SHP77 (cell line): Measurements from ENCODE around the gene FAM228B.
"Not testable (repeated sequence)": the region's sequence is repeated elsewhere in the genome, so short reads cannot be mapped to it uniquely, and the experiment has no call there.

Source experiments
- DNase-seq, 2 experiments: peaks; one replicate each; lab custom pipeline; 2025; lab: John Stamatoyannopoulos, UW

The FAM228B gene

DNA sequence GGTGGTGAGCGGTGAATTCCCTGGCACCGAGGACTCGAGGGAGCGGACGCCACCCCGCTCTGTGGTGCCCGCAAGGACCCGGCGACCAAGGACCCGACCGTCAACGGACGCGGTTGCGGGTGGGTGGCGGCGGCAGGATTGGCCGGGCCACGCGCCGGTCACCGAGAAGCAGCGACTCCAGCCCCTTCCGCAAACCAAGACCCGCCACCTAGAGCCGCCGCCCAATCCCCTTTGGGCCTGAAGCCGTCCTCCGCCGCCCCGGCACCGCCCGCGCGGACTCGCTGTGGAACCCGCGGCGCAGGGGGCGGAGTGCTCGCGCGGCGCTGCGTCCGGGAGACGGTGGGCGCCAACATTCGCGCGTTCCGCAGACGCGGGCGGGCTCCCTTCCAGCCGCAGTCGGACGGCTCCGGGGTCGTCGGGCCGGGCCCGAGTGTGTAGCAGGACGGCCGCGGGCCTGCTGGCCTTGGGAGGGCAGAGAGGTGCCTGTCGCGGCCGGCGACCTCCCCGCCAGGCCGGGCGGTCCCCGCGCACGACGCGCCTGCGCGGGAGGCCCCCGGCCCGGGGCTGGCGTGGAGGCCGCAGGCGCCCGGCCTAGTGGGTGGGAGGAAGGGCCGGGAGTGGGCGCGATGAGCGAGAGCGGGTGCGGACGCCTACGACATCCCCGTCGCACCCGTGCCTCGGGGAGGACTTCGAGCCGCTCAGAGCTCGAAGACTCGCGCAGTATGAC, at the start of gene FAM228B, which contains the start of gene PFN4:
Gene FAM228B, plus strand, starts transcription at position 275 of the 727 bp plus-strand sequence. CDS start 893 bp downstream, outside the sequence.
Gene PFN4, minus strand, starts transcription at position 140 of the 727 bp plus-strand sequence. CDS start 799 bp downstream, outside the sequence.
- peak; percentile 36 to 78 for DNase-seq

DNA sequence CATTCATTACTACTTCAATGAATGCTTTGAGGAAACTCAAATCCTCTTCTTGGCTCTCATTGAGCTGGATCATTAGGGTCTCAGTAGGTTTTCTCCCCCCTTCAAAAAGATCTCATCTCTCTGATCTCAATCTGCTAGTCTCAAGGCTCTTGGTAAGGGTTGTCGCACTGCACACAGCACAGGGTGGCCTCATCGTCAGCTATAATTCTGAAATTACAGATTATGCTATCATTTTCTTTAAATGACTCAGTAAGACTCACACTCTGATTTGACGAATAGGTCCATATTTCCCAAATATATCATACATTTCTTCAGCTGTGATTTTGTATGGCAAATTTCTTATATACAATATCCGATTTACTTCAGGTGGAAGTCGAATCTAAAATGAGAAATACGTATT, 49.5 kb upstream of the FAM228B start:
- DNase-seq: no peak

DNA sequence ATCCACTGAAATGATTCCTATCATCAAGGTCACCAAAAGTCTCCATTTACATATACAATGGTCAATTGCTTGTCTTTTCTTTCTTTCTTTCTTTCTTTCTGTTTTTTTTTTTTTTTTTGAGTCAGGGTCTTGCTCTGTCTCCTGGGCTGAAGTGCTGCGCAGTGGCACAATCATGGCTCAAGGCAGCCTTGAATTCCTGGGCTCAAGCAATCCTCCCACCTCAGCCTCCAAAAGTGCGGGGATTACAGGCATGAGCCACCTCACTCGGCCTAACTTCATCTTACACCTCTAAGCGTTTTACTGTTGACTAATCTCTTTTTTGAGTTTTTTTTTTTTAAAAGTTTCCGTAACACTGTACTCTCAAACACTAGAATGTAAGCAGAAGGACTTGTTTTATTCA, 48.0 kb upstream of the FAM228B start:
- no peak for DNase-seq

DNA sequence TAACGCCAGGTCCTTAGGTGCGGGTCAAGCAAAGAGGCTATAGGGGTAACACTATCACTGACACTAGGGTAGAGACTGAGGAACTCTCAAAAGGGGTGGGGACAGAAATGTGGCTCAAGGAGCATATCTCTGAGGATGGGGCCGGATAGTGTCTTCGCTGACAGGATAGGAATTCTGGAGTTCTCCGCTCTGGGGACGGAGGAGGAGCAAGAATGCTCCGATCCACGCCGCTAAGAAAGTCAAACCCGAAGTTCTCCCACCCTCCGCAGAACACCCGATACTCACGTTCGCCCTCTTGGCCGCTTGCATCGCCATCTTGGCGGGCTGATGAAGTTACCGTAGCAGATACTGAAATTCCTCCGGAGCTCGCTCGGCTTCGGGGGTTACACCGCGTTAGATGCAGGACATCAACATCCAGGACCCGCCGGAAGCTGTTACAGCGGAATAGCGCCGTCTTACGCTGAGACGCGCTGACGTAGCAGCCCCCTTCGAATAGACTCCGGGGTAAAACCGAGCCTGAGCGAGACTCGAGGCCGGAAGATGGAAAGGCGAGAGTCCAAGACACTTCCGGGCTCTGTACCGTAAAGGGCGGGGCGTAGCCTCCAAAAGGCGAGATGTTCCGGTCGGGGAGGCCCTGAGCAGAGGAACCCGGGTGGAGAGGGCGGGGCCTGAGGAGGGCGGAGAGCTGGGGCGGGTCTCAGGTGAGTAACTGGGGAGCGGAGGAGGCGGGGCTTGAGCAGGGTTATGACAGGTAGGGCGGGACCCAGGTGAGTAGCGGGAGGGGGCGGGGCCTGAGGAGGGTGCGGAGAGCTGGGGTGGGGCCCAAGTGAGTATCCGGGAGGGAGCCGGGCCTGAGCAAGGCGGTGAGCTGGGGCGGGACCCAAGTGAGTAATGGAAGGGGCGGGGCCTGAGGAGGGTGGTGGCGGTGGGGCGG, 47.1 kb upstream of the FAM228B start, which contains the start of gene SF3B6:
Gene SF3B6, minus strand, starts transcription at position 412 of the 934 bp plus-strand sequence. Its CDS starts 97 bp downstream, at position 315.
- DNase-seq: peak; percentile 98 to 99

DNA sequence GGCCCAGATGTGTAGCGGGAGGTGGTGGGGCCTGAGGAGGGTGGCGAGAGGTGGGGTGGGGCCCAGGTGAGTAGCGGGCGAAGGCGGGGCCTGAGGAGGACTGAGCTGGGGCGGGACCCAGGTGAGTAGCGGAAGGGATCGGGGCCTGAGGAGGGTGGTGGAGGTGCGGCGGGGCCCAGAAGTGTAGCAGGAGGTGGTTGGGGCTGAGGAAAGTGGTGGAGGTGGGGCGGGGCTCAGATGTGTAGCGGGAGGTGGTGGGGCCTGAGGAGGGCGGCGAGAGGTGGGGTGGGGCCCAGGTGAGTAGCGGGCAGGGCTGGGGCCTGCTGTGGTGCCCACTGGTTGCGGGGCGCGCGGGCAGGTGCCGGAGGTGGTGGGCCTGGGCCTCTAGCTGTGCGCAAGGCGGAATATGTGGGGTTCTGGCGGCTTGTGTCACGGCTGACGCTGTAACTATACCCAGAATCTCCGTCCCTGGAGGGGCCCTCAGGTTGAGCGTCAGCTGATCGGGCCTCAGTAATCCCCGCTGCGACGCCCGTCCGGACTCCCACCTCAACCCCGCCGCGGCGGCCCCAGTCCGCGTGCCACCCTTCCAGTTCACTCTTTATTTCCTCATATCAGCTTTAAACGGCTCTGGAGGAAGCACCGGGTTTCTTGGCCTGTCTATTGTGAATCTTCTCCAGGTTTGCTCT, 46.3 kb upstream of the FAM228B start:
- DNase-seq: peak in 1 of 2 experiments; percentile 17

DNA sequence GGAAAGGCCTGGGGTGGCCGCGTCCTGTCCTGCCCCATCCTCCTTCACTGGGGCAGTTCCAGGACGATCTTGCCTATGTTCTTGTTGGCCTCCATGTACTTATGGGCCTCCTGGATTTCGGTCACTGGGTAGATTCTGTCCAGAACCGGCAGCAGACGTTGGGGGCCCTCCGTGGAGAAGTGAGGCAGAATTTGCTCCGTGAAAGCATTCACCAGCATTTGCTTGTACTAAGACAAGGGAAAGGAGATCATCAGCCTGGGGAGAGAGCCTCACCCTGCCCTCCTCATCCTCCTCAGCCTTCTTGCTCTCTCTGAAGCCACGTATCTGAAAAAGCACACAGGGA, 45.8 kb upstream of the FAM228B start:
- DNase-seq: no peak

DNA sequence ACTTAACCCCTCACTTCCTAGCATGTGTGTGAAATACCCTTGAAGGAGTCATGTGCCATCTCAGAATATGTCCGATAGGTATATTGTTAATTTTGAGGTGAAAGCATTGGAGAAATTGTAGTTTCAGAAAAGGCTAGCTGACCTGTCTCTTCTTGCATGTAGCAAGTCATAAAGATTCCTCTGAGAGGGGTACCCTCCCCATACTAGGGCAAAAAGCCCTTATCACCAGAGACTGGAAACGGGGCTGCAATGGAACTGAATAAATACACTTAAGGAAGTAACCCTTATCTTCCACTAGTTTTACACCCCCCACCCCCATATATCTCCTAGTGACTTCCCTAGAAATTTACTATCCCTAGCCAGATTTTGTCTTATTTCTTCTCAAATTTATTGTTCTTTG, 45.4 kb upstream of the FAM228B start:
- DNase-seq: no peak

DNA sequence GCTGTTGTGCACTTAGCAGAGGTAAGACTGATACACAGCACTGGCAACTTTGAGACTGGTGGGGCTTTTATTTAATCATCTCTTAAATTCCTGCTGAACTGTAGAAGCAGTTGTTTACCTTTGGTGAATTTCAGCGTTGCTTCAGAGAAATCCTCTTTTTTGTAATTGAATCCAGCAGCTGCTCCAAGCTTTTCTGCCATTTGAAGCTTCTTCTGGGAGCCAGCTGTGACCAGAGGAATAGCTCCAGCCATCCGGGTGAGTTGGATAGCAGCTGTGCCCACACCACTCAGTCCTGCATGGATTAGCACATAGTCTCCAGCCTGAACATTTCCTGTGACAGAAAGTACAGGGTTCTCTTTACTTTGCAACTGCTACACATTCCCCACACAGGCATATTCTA, 42.6 kb upstream of the FAM228B start:
- peak; percentile 32 to 49 for DNase-seq

DNA sequence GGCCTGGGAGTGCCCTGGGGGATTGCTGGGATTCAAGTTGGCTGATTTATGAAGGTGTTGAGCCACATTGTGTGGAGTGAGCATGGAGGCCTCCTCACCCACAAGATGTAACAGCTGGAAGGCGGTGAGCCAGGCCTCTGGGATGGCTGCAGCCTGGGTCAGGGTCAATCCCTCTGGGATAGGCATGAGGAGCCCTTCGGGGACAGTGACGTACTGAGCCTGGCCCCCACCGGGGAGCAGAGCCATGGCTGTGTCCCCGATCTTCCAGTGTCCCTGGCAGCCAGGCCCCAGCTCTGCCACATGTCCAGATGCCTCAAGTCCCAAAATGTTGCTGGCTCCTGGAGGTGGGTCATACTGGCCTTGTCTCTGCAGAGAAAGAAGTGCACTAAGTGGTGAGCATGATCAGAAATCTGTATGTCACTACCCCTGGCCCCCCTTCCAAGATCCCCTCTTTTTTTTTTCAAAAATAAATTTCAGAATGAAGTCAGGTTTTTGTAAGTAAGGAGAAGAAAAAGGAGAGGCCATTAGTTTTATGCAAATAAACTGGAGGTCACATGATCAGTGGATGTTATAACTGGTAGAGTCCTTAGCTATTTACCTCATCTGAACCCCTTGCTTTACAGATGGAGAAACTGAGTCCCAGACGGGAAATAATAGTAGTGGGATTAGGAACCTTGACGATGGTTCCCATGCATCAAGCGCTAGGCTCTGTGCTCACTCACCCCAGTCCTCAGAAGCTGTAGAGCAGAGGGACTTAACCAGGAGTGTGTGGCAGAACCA, 40.3 kb upstream of the FAM228B start:
- DNase-seq: no peak

DNA sequence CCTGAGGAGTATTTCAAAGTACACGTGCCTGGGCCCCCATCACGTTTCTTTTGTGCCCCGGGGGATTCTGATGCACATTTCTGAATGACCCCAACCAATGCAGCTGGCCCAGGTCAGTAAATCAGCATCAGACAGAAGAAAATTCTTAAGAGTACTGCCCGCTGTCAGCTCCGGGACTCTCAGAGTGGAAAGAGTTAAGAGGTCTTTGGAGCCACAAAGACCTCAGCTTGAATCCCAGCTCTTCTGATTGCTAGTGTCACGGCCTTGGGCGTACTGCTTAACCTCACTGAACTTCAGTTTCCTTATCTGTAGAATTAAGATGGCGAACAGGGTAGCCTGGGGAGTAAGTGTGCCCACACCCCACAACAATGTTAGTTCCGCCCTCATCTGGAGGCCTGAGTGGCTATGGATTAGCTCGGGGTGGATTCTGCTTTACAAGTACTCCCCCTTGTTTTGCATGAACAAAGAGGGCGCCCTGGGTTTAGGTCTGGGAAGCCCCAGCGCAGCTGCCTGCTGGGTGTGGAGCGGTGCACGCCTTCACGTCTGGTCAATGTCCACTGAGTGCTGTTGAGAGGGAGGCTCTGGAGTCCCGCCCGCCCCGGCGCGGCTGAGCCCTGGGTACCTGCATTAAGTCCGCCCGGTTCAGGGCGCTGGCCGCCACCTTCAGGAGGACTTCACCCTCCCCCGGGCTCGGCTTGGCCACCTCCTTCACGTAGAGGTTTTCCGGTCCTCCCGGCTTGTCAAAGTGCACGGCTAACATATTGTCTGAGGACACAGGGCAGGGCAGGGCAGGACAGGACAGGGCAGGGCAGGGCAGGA, 39.5 kb upstream of the FAM228B start:
- DNase-seq: peak; percentile 78 to 89

DNA sequence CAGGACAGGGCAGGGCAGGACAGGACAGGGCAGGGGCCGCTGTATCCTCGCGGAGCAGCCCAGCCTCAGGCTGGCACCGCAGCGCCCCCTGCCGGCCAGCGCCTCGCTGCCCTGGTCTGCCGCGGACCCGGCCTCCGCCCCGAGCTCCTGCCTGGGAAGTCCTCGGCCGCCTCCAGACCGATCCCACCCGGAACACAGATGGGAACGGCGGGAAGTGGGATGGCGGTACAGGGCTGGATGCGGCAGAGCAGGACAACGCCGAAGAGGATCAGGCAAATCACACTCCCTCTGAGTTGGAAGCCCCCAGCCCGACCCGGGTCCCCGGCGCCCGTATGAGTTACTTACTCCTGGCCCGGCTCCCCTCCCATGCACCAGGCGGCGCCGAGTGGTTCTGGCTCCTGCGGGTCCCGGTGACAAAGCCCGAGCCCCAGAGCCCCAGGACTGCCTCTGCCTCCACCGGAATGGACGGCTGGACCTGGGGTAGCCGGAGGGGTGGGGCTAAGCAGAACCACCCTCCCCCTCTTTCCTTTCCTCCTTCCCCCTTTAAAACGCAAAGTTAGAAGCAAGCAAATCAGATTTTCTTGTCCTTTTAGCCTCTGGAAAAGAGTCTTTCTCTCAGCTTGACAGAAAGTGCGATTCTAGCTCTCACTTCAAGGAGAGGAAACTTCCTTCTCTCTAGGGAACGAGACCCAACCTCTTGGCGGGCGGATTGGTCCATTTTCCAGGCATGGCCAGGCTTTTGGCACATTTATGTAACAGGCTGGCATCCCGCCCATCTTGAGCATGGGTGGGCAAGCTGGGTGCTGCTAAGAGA, 38.7 kb upstream of the FAM228B start, which contains the start of gene TP53I3:
Gene TP53I3, minus strand, starts transcription at position 449 of the 814 bp plus-strand sequence. CDS start 508 bp downstream, outside the sequence.
- DNase-seq: peak; percentile 78 to 85

DNA sequence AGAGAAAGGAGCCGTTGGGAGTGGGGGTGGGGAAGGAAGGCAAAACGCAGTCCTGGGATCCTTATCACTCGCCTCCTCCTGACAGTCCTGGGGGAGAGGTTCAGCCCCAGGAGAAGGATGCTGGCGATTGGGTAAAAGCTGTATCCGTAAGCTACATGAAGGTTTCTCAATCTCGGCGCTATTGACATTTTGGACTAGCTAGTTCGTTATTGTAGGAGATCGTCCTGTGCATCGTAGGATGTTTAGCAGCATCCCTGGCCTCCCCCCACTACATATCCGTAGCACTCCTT, 38.1 kb upstream of the FAM228B start:
- no peak for DNase-seq

DNA sequence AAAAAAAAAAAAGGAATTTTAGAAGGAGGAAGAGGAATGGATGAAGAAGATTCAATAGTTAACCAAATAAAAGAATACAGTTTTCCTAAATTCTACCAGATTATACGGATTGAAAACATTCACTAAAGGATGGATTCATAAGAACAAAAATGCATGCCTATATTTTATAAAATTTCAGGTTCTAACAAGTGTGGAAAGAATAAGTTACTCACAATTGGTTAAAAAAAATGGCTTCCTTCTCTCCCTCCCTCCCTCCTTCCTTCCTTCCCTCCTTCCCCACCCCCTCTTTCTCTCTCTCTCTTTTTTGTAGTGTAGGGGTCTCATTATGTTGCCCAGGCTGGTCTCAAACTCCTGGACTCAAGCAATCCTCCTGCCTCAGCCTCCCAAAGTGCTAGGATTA, 37.0 kb upstream of the FAM228B start:
- no peak for DNase-seq

DNA sequence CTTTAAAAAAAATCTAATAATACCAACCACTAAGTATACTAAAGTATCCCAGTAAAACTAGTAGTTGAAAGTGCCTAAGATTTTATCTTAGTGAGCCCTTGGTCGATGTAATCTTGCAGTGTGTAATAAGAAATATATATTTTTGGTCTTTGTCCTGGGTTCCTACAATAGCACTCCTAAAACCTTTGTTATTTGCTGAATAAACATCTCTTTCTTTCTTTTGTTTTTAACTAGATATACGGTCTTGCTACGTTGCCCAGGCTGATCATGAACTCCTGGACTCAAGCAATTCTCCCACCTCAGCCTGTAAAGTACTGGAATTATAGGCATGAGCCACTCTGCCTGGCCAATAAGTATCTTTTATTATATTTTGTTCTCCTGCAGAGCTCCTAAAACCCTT, 36.2 kb upstream of the FAM228B start:
- DNase-seq: no peak

DNA sequence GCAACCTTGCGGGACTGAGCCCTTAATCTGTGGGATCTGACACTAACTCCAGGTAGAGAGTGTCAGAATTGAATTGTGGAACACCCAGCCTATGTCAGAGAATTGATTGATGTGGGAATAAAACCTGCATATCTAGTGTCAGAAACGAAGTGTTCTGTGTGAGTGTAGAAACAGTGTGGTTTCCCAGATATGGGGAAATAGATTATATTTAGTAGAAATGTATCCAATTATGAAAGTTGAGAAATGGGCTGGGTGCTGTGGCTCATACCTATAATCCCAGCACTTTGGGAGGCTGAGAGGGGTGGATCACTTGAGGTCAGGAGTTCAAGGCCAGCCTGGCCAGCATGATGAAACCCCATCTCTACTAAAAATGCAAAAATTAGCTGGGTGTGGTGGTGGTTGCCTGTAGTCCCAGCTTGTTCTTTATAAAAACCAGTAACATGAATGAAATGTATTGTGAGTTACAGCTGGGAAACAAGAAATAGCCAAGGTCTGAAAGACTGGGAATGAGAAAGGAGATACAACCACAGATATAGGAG, 34.4 kb upstream of the FAM228B start:
- no peak for DNase-seq

DNA sequence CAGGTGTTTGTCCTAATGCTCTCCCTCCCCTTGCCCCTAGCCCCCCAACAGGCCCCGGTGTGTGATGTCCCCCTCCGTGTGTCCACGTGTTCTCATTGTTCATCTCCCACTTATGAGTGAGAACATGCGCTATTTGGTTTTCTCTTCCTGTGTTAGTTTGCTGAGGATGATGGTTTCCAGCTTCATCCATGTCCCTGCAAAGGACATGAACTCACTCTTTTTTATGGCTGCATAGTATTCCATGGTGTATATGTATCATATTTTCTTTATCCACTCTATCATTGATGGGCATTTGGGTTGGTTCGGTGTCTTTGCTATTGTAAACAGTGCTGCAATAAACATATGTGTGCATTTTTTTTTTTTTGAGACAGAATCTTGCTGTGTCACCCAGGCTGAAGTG, 30.0 kb upstream of the FAM228B start:
- not testable (repeated sequence) for DNase-seq

DNA sequence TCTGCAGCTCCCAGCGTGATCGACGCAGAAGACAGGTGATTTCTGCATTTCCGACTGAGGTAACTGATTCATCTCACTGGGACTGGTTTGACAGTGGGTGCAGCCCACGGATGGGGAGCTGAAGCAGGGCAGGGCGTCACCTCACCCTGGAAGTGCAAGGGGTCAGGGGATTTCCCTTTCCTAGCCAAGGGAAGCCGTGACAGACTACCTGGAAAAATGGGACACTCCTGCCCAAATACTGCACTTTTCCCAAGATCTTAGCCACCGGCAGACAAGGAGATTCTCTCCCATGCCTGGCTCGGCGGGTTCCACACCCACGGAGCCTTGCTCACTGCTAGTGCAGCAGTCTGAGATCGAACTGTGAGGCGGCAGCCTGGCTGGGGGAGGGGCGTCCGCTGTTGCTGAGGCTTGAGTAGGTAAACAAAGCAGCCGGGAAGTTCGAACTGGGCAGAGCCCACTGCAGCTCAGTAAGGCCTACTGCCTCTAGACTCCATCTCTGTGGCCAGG, 28.0 kb upstream of the FAM228B start:
- not testable (repeated sequence) for DNase-seq

DNA sequence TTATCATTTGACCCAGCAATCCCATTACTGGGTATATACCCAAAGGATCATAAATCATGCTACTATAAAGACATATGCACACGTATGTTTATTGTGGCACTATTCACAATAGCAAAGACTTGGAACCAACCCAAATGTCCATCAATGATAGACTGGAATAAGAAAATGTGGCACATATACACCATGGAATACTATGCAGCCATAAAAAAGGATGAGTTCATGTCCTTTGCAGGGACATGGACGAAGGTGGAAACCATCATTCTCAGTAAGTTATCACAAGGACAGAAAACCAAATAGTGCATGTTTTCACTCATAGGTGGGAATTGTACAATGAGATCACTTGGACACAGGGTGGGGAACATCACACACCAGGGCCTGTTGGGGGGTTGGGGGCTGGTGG, 22.5 kb upstream of the FAM228B start:
- DNase-seq: not testable (repeated sequence)

DNA sequence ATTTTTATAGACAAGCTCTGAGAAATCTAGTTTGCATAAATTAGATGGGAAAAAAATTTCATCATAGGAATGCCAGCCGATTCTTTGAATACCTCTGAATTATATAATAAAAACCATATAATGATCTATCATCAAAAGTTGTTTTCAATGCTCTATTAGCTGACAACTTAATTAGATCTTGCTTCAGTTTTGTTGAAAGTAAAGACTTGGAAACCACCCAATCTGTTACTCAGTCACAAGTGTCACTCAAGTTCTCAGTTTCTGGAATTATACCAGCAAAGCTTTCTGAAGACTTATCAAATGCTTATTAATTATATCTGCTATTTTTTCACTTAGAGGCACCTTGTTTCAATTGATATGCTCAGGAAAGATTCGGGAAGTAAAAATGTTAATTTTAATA, 21.3 kb upstream of the FAM228B start:
- no peak for DNase-seq
